Limb (tissue), 2 donors: ENCODE data around the gene JPT1.
"Not testable (repeated sequence)": the region's sequence is repeated elsewhere in the genome, so short reads cannot be mapped to it uniquely, and the experiment has no call there.

Source experiments
- DNase-seq, 2 donors: peaks; one replicate each; pipeline ENCODE4 v3.0.0-alpha.2; 2016; ENCODE audit errors: extremely low spot score in 2 of 2

JPT1 gene

DNA sequence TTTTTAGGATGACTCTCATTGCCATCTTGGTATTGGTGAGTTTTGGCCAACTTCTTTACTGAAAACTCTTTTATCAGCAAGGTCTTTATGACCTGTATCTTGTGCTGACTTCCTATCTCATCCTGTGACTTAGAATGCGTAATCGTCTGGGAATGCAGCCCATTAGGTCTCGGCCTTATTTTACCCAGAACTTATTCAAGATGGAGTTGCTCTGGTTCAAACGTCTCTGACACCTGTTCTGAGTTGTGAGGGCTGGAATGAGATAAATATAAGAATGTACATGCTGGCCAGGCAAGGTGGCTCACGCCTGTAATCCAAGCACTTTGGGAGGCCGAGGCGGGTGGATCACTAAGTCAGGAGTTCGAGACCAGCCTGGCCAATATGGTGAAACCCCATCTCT, 4.2 kb upstream of the JPT1 start:
- not testable (repeated sequence) for DNase-seq

- DNase-seq = peak in 1 of 2 donors; percentile 30
These were observed 884 bp upstream of the JPT1 start for GRCh38 chr17:75155191-75155601.

GRCh38 chr17:75153780-75154194, 525 bp downstream of the JPT1 start:
- DNase-seq = peak in 1 of 2 donors; percentile 5

DNA sequence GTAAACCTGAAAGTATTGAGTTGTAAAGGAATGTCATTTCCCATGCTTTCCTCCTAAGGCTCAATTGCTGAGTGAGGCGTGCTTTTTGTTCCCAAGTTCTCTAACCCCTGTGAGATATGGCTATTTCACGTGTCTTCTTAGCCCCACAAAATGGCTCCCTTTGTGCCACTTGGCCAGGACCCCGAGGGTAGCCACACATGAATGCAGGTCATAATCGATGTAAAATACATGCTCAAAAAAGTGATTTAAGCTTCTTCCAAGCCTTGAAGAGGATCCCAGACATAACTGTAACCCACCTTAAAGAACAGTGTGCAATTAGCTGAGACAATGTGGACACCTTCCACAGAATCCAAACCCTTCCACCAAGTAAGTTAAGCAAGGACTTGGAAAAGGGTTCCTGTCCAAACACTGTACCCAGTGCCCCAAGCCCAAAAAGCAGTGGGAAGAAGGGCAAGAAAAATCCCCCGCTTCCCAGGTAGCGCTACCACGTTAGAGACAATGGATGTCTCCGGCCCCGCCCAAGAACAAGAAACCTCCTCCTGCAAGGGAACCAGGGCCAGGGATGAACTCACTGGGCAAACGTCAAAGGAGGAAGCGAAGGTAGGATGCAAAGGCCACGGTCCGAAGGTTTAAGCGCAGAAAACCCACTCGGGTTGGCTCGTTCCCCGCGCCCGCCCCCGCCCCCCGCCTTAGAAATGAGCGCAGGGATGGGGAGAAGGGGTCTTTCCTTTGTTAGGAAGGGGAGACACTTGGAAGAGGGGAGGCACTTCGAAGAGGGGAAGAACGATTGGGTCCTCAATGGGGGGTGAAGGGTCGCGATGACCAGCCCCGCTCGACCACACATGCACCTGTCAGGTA, 1.2 kb downstream of the JPT1 start:
- peak; percentile 26 to 76 for DNase-seq

DNA sequence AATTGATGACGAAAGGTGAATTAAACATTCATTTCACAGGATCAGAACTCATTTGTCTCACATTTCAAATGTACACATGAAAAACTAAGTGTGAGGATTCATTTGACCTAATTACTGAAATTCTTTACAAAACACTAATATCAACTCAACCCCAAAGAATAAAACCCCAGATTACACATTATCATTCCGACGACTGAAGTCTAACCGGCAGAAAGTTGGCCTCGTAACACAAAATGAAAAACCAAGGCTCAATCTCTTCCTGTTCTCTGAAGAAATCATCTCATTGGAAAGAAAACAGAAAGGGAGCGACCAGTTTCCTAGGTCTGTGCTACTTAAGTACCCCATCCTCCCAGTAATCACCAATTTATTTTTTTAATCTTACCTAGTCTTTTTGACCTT, 1.8 kb downstream of the JPT1 start:
- DNase-seq = no peak

- DNase-seq = no peak
These were observed 2.4 kb downstream of the JPT1 start for GRCh38 chr17:75151930-75152329.

DNA sequence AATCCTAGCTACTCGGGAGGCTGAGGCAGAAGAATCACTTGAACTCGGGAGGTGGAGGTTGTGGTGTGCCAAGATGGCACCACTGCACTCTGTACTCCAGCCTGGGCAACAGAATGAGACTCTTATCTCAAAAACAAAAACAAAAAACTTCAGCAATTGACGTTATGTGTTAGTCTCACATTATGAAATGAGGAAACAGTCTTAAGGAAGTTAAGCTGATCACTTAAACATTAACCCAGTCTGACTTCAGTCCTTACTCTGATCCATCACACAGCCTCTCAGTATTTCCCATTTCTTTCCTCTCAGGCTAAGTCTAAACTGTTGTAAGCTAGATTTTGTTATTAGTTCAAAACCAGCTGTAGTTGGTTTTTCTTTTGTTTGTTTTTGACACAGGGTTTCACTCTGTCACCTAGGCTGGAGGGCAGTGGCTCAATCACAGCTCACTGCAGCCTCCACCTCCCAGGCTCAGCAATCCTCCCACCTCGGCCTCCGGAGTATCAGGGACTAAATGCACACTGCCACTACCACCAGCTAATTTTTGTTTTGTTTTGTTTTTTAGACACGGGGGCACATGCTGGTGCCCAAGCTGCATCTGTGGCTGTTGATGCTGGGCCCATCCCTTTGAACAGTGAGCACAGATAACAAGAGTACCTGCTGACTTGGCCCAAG, 6.3 kb downstream of the JPT1 start:
- no peak for DNase-seq

DNA sequence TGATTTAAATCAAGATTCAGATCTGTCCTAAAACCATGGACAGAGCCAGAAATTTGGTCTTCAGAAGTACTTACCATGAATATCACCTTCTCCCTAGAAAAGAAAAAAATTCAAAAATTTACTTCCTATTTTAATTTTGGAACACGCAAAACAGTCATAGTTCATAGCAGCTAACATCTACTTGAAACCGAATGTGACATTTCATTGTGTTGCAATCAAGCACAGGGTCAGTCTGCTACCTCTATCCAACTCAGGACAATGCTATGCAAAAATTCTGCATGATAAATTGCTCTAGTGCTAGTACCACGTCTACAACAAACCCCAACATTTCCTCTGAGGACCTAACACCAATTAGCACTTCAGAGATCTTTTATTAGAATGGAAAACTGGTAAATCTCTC, 7.7 kb downstream of the JPT1 start:
- DNase-seq = no peak

GRCh38 chr17:75144816-75145512, 9.3 kb downstream of the JPT1 start:
- DNase-seq = no peak

DNA sequence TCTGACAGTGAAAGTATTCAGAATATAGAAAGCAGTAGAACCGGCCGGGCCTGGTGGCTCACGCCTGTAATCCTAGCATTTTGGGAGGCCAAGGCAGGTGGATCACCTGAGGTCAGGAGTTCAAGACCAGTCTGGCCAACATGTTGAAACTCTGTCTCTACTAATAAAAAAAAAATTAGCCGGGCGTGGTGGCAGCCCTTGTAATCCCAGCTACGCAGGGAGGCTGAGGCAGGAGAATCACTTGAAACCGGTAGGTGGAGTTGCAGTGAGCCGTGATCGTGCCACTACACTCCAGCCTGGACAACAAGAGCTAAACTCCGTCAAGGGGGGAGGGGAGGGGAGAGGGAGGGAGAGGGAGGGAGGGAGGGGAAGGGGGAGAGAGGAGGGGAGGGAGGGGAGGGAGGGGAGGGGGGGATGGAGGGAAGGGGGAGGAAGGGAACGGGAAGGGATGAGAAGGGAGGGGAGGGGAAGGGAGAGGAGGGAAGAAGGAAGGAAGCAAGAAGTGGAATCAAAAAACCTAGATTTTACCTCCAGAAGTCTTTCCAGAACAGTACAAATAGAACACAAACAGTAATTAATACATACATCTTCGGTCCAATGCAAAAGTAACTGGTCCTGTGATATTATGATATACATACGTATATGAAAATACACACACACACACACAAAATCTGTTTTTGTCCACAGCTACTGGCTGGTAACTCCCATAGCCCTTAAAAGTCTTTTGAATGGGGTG, 11.9 kb downstream of the JPT1 start:
- no peak for DNase-seq

- DNase-seq = no peak
These were observed 15.8 kb downstream of the JPT1 start for GRCh38 chr17:75138519-75138918.

DNA sequence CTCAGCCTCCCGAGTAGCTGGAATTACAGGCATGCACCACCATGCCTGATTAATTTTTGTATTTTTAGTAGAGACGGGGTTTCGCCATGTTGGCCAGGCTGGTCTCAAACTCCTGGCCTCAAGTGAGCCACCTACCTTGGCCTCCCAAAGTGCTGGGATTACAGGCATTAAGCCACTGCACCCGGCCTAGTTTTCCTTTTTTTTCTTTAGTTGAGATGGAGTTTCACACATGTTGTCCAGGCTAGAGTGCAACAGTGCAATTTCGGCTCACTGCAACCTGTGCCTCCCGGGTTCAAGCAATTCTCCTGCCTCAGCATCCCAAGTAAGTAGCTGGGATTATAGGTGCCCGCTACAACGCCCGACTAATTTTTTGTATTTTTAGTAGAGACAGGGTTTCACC, 16.6 kb downstream of the JPT1 start:
- not testable (repeated sequence) for DNase-seq

GRCh38 chr17:75135946-75136345, 18.4 kb downstream of the JPT1 start:
- DNase-seq = no peak

GRCh38 chr17:75135452-75135851, 18.9 kb downstream of the JPT1 start:
- DNase-seq = no peak

DNA sequence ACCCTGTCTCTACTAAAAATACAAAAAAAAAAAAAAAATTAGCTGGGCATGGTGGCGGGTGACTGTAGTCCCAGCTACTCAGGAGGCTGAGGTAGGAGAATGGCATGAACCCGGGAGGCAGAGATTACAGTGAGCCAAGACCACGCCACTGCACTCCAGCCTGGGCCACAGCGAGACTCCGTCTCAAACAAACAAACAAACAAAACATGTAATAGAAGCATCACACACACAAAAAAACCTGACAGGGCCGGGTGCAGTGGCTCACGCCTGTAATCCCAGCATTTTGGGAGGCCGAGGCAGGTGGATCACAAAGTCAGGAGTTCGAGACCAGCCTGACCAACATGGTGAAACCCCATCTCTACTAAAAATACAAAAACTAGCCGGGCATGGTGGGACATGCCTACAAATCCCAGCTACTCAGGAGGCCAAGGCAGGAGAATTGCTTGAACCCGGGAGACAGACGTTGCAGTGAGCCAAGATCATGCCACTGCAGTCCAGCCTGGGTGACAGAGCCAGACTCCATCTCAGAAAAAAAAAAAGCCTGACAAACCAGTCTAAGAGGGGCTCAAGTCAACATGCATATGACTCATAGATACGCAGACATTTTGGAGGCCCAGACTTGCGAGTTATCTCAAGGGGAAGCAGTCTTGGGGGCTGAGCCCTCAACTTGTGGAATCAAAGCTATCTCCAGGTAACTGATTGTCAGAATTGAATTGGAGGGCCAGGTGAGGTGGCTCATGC, 20.5 kb downstream of the JPT1 start:
- DNase-seq = not testable (repeated sequence)

- DNase-seq = no peak
These were observed 21.3 kb downstream of the JPT1 start for GRCh38 chr17:75133001-75133400.

GRCh38 chr17:75132018-75133000, 22.0 kb downstream of the JPT1 start:
- DNase-seq = not testable (repeated sequence)

- peak; percentile 83 to 89 for DNase-seq
These were observed 22.9 kb downstream of the JPT1 start, which contains the start of gene NT5C for GRCh38 chr17:75131278-75132017. NT5C (minus strand) TSS chr17:75131742; CDS start chr17:75131707, 35 bp downstream.
